GM23338 (cell line): ENCODE results near the gene BPTF. TPM values are rescaled to one million over a fixed set of nuclear protein-coding genes. Genes with fewer than 3 reads are reported as not detected.

Experiments
- ATAC-seq: fragments of 200-7000 bp; cut with Tn5 transposase; 3 replicates; pipeline ENCODE4 v1.9.1; 2020
- DNase-seq: peaks from one replicate; pipeline ENCODE4 v3.0.0-alpha.2; 2015; ENCODE audit warnings: low spot score
- H2AFZ ChIP-seq: fragments of 200-600 bp; sonication (generic); 2 replicates; pipeline ENCODE4 v1.8.0; 2016; ENCODE audit warnings: antibody characterized with exemption, mild to moderate bottlenecking, moderate library complexity
- H3F3A ChIP-seq: fragments of 200-600 bp; sonication (generic); replicated peaks from 2 replicates; pipeline ENCODE4 v1.8.0; 2017; ENCODE audit warnings: antibody characterized with exemption, mixed run types, low read depth
- H3K27ac ChIP-seq: fragments of 200-600 bp; sonication (generic); 2 replicates; pipeline ENCODE4 v1.6.1; 2016; ENCODE audit warnings: low read depth
- H3K27me3 ChIP-seq: fragments of 200-600 bp; sonication (generic); 2 replicates; pipeline ENCODE4 v1.8.0; 2016; ENCODE audit warnings: mild to moderate bottlenecking, mixed run types, moderate library complexity; ENCODE audit not compliant: insufficient read depth
- H3K36me3 ChIP-seq: fragments of 200-600 bp; sonication (generic); 2 replicates; pipeline ENCODE4 v1.8.0; 2016; ENCODE audit warnings: mild to moderate bottlenecking; ENCODE audit not compliant: insufficient read depth
- H3K4me1 ChIP-seq: fragments of 200-600 bp; sonication (generic); 2 replicates; pipeline ENCODE4 v1.8.0; 2016; ENCODE audit warnings: mild to moderate bottlenecking, moderate library complexity; ENCODE audit not compliant: insufficient read depth
- H3K4me2 ChIP-seq: fragments of 200-600 bp; sonication (generic); 2 replicates; pipeline ENCODE4 v1.7.1; 2017; ENCODE audit warnings: mixed run types
- H3K4me3 ChIP-seq: fragments of 200-600 bp; sonication (generic); 2 replicates; pipeline ENCODE4 v1.6.1; 2016; ENCODE audit warnings: mixed run types
- H3K79me2 ChIP-seq: fragments of 200-600 bp; sonication (generic); replicated peaks from 2 replicates; pipeline ENCODE4 v1.8.0; 2017; ENCODE audit warnings: mild to moderate bottlenecking; ENCODE audit not compliant: insufficient read depth
- H3K9me2 ChIP-seq: fragments of 200-600 bp; sonication (generic); 2 replicates; pipeline ENCODE4 v1.8.0; 2017; ENCODE audit not compliant: insufficient read depth
- H4K20me1 ChIP-seq: fragments of 200-600 bp; sonication (generic); replicated peaks from 2 replicates; pipeline ENCODE4 v1.8.0; 2017; ENCODE audit warnings: mild to moderate bottlenecking; ENCODE audit not compliant: insufficient read depth
- H3K27ac Mint-ChIP-seq: 2 replicates; pipeline ENCODE4 v1.8.0; 2020; ENCODE audit warnings: inconsistent platforms, mild to moderate bottlenecking, moderate library complexity, mixed read lengths
- H3K27me3 Mint-ChIP-seq: 3 replicates; pipeline ENCODE4 v1.8.0; 2022; ENCODE audit warnings: low read depth, mild to moderate bottlenecking, moderate library complexity, mixed read lengths, inconsistent platforms; ENCODE audit not compliant: insufficient read depth, poor library complexity
- H3K36me3 Mint-ChIP-seq: 3 replicates; pipeline ENCODE4 v1.8.0; 2021; ENCODE audit warnings: low read depth, mild to moderate bottlenecking, inconsistent platforms, moderate library complexity, mixed read lengths
- H3K4me1 Mint-ChIP-seq: 3 replicates; pipeline ENCODE4 v1.8.0; 2020; ENCODE audit warnings: mild to moderate bottlenecking, inconsistent platforms, mixed read lengths
- H3K4me3 Mint-ChIP-seq: 3 replicates; pipeline ENCODE4 v1.8.0; 2021; ENCODE audit warnings: moderate library complexity, mild to moderate bottlenecking, inconsistent platforms, mixed read lengths
- H3K9me3 Mint-ChIP-seq: 3 replicates; pipeline ENCODE4 v1.8.0; 2020; ENCODE audit warnings: moderate library complexity, mild to moderate bottlenecking, inconsistent platforms, mixed read lengths
- CREB1 ChIP-seq: fragments of 250-450 bp; sonication (Bioruptor Pico); IDR thresholded peaks from 2 replicates; pipeline ENCODE4 v1.5.0; 2020; ENCODE audit warnings: low read depth, mild to moderate bottlenecking, moderate library complexity
- REST ChIP-seq: IDR thresholded peaks from one replicate; pipeline ENCODE4 v1.6.1; 2018; ENCODE audit warnings: antibody characterized with exemption; ENCODE audit not compliant: unreplicated experiment
- ZNF462 ChIP-seq: fragments of 250-450 bp; sonication (Bioruptor Pico); IDR thresholded peaks from 2 replicates; pipeline ENCODE4 v1.5.0; 2020; ENCODE audit warnings: mild to moderate bottlenecking, moderate library complexity
- polyA plus RNA-seq: library from polyadenylated mRNA; unstranded; fragments of >200 nt; fragmentation: Nextera tagmentation; extraction: Ambion mirVana; gene quantifications from 2 replicates; pipeline ENCODE4 v1.2.1, GENCODE V29; 2016
- total RNA-seq: library from RNA; depleted of rRNA; stranded (reverse); fragments of >200 nt; shearing (Covaris generic); gene quantifications from 2 replicates; pipeline ENCODE4 v1.2.3, GENCODE V29; 2014

BPTF gene
- total and polyA plus RNA-seq, 2 experiments from 2014 or later, result 161 to 179 TPM

DNA sequence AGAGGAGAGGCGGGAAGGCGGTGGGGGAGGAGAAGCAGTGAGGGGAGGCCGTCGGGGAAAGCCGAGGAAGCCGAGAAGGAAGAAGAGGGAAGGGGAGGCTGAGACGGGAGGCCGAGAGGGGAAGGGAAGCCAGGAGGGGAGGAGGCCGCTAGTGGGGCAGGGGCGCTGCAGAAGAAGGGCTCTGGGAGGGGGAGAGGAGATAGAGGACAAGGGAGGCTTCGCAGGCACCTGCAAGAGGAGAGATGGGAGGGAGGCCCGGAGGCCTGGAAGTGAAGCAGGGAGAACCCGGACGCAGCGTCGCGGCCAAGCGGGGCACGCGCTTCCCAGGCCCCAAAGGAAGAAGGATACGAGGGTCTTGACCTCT lies 168.7 kb downstream of the BPTF start:
- Histone ChIP-seq H2AFZ (peak overlapping the region; percentile 59; the same call in 1 of the 2 replicates), H3K4me2 (peak overlapping the region; percentile 81), H3K4me1 (peaks cover 14% of the 10 kb centered on the region), H3K79me2 (no peaks in the 10 kb centered on the region), H4K20me1 (no peaks in the 10 kb centered on the region; the same call in 1 of the 2 replicates), H3K36me3 (no peaks in the 10 kb centered on the region), H3K27ac (peak overlapping the region; percentile 86; the same call in 1 of the 2 replicates), H3K27me3 (peaks cover 40% of the 10 kb centered on the region), H3K9me2 (no peaks in the 10 kb centered on the region), H3K4me3 (peak overlapping the region; percentile 80), H3F3A (peaks cover 13% of the 10 kb centered on the region)
- DNase-seq, result peak; percentile 41
- Mint-ChIP-seq H3K4me1 (peaks cover 18% of the 10 kb centered on the region), H3K9me3 (no peaks in the 10 kb centered on the region), H3K27me3 (peaks cover 25% of the 10 kb centered on the region), H3K27ac (peak overlapping the region; percentile 87), H3K36me3 (peaks cover 13% of the 10 kb centered on the region), H3K4me3 (peak overlapping the region; percentile 74)
- no peak for ATAC-seq
- TF ChIP-seq ZNF462 (CRISPR knock-in tag), result no peak
- TF ChIP-seq CREB1, result no peak
- TF ChIP-seq REST, result no peak
